Measurements from ENCODE around the gene FGD3. TPM values are rescaled to one million over a fixed set of nuclear protein-coding genes. Genes with fewer than 3 reads are reported as not detected.

Gene FGD3
- total RNA-seq, 1 donor from 2014 or later: 39.5 TPM

- peaks cover 63% of the 10 kb centered on the region for H3K4me1 Mint-ChIP-seq
- no peak overlapping the region for H3K4me3 Mint-ChIP-seq
- peaks cover 56% of the 10 kb centered on the region for H3K36me3 Mint-ChIP-seq (ENCODE audit: low read depth)
- no peak for DNase-seq
- H3K27me3 Mint-ChIP-seq: no peaks in the 10 kb centered on the region
- intact Hi-C loops (cut with micrococcal nuclease): no loop called here
- H3K27ac Mint-ChIP-seq: peak overlapping the region; percentile 37
- H3K9me3 Mint-ChIP-seq: no peaks in the 10 kb centered on the region
These were observed 27.7 kb downstream of the FGD3 start for GRCh38 chr9:92974761-92975755.

DNA sequence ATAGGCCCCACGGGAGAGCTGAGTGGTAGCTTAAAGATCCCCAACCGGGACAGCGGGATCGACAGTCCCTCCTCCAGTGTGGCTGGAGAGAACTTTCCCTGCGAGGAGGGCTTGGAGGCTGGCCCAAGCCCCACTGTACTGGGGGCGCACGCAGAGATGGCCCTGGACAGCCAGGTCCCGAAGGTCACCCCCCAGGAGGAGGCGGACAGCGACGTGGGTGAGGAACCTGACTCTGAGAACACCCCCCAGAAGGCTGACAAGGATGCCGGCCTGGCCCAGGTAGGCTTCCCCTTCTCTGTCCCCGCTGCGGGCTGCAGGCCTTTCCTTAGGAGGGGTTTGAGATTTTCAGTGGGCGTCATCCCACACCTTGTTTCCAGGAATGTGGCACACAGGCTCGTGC, 29.1 kb downstream of the FGD3 start:
- no peak for DNase-seq
- Mint-ChIP-seq H3K27me3 (no peaks in the 10 kb centered on the region), H3K9me3 (peaks cover 1% of the 10 kb centered on the region), H3K36me3 (ENCODE audit: low read depth) (peaks cover 65% of the 10 kb centered on the region), H3K4me3 (no peak overlapping the region), H3K4me1 (peaks cover 61% of the 10 kb centered on the region), H3K27ac (no peak overlapping the region)
- intact Hi-C loops (cut with micrococcal nuclease): no loop called here

DNA sequence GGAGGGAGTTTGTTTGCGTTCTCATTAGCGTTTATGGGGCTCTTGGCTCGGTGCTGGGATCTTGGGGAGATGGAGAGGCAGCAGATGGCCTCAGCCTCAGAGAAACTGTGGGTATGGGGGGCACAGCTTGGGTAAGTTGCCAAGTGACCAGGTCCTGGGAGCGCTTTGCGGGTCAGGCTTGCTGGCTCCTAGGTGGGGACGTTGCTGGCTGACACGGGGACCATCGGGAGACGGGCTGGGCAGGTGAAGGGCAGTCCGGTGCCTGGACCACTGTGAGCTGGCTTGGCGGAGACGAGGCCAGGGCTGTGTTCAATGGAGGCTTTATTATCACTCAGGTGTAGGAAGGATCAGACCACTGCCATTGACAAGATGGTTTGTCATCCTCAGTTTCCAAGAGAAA, 30.0 kb downstream of the FGD3 start:
- Mint-ChIP-seq H3K4me1 (peaks cover 62% of the 10 kb centered on the region), H3K27ac (peak overlapping the region; percentile 30)

DNA sequence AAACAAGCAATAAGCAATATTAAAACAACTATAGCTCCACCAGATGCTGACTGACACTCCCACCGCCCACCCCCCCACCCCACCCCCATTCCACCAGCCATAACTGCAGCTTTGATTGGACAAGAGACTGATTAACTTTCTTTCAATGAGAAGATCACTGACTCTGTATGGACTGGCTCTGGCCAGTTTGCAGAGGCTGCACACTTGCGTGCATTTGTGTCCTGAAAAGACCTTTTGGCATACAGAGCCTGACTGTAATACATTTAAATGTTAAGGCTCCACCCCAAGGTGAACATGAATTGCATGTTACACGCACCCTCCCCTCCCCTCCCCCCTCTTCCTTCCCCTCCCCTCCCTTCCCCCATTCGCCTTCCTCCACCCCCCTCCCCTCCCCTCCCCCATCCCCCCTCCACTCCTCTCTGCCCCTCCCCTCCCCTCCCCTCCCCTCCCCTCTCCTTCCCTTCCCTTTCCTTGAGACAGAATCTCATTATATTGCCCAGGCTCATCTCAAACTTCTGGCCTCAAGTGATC, 31.1 kb downstream of the FGD3 start:
- intact Hi-C loops (cut with micrococcal nuclease): loop anchor here (2.0 kb wide), 1 partner anchor 14 kb away; no protein-coding TSS in a partner anchor
- Mint-ChIP-seq H3K9me3 (peaks cover 11% of the 10 kb centered on the region), H3K27ac (peak overlapping the region; percentile 70), H3K4me3 (peak overlapping the region; percentile 14), H3K36me3 (ENCODE audit: low read depth) (peaks cover 72% of the 10 kb centered on the region), H3K27me3 (no peaks in the 10 kb centered on the region), H3K4me1 (peaks cover 54% of the 10 kb centered on the region)
- DNase-seq: no peak

More for the DNA sequence above, 30.0 kb downstream of the FGD3 start:
- Mint-ChIP-seq H3K9me3 (peaks cover 10% of the 10 kb centered on the region), H3K4me3 (peak overlapping the region; percentile 47), H3K27me3 (no peaks in the 10 kb centered on the region), H3K36me3 (ENCODE audit: low read depth) (peaks cover 70% of the 10 kb centered on the region)
- no peak for DNase-seq
- intact Hi-C loops (cut with micrococcal nuclease): no loop called here

DNA sequence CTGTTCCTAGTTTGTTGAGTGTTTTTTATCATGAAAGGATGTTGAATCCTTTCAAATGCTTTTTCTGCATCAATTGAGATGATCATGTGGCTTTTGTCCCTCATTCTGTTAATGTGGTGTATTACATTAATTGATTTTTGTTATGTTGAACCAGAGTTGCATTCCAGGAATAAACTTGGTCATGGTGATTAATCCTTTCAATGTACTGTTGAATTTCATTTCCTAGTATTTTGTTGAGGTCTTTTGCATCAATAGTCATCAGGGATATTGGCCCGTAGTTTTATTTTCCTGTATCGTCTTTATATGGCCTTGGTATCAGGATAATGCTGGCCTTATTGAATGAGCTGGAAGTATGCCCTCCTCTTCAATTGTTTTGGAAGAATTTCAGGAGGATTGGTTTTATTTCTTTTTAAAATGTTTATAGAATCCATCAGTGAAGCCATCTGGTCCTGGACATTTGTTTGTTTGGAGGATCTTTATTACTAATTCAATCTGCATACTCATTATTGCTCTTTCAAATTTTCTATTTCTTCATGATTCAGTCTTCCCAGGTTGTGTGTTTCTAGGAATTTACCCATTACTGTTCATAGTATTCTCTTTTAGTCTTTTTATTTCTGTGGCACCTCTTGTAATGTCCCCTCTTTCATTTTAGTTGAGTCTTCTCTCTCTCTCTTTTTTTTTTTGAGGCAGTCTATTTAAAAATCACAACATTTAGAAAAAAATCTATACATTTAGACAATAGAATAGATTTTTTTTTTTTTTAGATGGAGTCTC, 32.1 kb downstream of the FGD3 start:
- Mint-ChIP-seq H3K36me3 (ENCODE audit: low read depth) (peaks cover 76% of the 10 kb centered on the region), H3K9me3 (peaks cover 11% of the 10 kb centered on the region), H3K27ac (peak overlapping the region; percentile 77), H3K4me3 (peak overlapping the region; percentile 47), H3K4me1 (peaks cover 47% of the 10 kb centered on the region), H3K27me3 (no peaks in the 10 kb centered on the region)
- no peak for DNase-seq
- intact Hi-C loops (cut with micrococcal nuclease): loop anchor here (2.0 kb wide), 1 partner anchor 15 kb away; no protein-coding TSS in a partner anchor

DNA sequence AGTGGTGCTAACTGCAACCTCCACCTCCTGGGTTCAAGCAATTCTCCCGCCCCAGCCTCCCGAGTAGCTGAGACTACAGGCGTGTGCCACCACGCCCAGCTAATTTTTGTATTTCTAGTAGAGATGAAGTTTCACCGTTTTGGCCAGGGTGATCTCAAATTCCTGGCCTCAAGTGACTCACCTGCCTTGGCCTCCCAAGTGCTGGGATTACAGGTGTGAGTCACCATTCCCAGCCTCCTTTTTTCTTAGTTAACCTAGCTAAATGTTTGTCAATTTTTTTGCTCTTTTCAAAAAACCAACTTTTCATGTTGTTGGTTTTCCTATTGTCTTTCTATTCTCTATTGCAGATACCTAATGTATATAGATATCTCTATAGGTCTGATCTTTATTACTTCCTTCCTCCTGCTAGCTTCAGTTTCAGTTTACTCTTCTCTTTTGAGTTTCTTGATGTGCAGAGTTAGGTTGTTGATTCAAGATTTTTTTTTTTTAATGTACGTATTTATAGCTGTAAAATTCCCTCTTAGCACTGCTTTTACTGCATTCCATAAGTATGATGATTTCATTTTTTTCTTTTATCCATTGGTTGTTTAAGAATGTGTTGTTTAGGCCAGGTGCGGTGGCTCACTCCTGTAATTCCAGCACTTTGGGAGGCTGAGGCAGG, 32.9 kb downstream of the FGD3 start:
- intact Hi-C loops (cut with micrococcal nuclease): no loop called here

DNA sequence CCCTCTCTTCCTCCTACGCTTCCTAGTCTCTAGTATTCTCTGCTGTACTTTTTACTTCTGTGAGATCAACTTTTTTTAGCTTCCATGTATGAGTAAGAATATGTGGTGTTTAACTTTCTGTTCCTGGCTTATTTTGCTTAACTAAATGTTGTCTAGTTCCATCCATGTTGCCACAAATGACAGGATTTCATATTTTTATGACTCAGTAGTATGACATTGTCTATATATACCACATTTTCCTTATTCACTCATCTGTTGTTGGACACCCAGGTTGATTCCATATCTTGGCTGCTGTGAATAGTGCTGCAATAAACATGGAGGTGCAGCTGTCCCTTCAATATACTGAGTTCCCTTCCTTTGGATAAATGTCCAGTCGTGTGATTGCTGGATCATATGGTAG, 34.8 kb downstream of the FGD3 start:
- intact Hi-C loops (cut with micrococcal nuclease): no loop called here
- H3K27ac Mint-ChIP-seq: peak overlapping the region; percentile 21
- peak overlapping the region; percentile 7 for H3K4me3 Mint-ChIP-seq
- H3K36me3 Mint-ChIP-seq (ENCODE audit: low read depth): peaks cover 83% of the 10 kb centered on the region
- H3K27me3 Mint-ChIP-seq: no peaks in the 10 kb centered on the region
- no peak for DNase-seq
- peaks cover 20% of the 10 kb centered on the region for H3K9me3 Mint-ChIP-seq
- H3K4me1 Mint-ChIP-seq: peaks cover 52% of the 10 kb centered on the region

More for the DNA sequence above, 32.9 kb downstream of the FGD3 start:
- no peaks in the 10 kb centered on the region for H3K27me3 Mint-ChIP-seq
- peaks cover 45% of the 10 kb centered on the region for H3K4me1 Mint-ChIP-seq
- peaks cover 11% of the 10 kb centered on the region for H3K9me3 Mint-ChIP-seq
- H3K36me3 Mint-ChIP-seq (ENCODE audit: low read depth): peaks cover 79% of the 10 kb centered on the region
- peak overlapping the region; percentile 77 for H3K27ac Mint-ChIP-seq
- no peak for DNase-seq
- peak overlapping the region; percentile 47 for H3K4me3 Mint-ChIP-seq

DNA sequence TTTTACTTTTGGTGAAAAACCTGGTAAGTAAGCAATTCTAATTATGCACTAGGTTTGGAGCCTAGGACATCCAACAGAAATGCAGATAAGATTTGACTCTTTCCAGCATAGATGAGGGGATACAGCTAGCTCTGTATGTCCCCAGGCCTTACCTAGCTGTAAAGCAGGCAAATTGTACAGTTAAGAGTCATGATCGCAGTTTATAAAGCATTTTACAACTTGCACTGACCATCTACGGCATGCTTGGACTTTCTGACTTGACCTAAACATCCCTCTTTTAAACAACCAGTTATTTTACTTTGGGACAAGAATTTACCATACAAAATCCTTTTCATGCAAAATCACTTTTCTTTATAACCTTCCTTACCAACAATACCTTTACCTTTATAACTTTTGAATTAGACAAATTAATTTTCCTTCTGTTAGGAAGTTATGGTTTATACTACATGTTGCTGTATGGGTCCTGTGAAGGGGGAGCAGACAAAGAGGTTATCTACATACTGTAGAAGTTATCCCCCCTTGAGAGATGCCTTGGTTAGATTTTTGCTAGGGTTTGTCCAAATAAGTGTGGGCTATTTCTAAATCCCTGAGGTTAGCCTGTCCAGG, 36.8 kb downstream of the FGD3 start:
- intact Hi-C loops (cut with micrococcal nuclease): no loop called here
- no peak overlapping the region for H3K4me3 Mint-ChIP-seq
- H3K27me3 Mint-ChIP-seq: no peaks in the 10 kb centered on the region
- H3K4me1 Mint-ChIP-seq: peaks cover 56% of the 10 kb centered on the region
- peaks cover 84% of the 10 kb centered on the region for H3K36me3 Mint-ChIP-seq (ENCODE audit: low read depth)
- DNase-seq: peak; percentile 64
- peaks cover 20% of the 10 kb centered on the region for H3K9me3 Mint-ChIP-seq
- no peak overlapping the region for H3K27ac Mint-ChIP-seq

DNA sequence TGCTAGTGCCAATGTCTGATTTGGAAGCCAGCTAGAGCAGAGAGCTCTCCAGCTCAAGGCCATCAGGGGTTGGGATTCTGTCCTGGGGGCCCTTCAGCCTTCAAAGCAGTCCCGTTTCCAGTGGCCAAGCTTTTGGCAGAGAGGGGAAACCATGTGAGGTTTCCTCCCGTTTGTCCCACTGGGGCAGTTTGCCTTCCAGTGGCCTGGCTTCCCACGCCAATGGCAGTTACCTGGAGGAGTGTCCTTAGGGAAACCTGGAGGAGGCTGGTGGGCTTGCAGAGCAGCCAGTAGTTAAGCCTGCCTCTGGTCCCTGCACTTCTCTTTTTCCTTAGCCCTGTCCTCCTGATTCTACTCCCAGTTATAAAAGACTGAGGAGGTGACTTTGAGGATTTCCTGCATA, 37.7 kb downstream of the FGD3 start:
- Mint-ChIP-seq H3K9me3 (peaks cover 20% of the 10 kb centered on the region), H3K4me3 (no peak overlapping the region), H3K27me3 (no peaks in the 10 kb centered on the region), H3K4me1 (peaks cover 56% of the 10 kb centered on the region), H3K36me3 (ENCODE audit: low read depth) (peaks cover 85% of the 10 kb centered on the region), H3K27ac (no peak overlapping the region)
- DNase-seq: no peak
- intact Hi-C loops (cut with micrococcal nuclease): no loop called here

DNA sequence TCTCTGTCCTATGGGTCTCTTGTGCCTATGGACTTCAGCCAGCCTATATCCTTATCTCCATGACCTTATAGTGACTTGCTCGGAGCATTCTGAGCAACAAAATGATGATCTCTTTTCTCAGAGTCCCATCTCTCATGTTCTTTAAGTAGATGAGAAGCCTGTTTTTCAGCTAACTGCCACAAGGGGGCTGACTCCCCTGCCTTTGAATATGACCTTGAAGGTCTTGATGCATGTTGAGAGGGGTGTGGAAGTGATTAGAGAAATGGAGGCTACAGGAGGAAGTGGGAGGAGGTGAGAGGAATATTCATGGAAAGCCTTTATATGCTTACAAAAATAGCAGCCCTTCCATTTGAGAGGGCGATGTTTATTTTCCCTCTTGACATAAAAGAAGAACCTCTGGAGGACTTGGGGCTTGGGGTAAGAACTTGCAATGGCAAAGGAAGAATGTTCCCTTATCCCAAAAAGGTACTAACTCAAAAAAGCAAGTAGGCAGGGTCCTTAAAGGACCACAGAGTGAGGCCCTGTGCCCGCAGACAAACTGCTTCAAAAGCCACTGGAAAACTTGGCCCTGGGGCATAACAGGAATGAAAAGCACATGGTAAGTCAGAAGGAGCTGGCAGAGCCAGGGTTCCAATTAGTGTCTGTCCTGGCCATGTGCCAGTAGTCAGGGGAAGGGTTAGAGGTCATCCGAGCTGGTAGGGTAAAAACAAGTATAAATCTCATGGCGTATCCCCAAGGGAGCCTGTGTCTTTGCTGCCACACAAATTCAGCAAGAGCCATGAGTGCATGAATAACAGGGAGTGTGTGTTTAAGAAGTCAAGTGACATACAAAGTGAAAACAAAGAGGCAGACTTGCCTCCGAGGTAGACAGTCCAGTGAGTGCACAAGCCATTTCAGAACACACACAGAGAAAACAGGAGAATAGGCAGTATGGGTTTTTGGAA, 39.1 kb downstream of the FGD3 start:
- Mint-ChIP-seq H3K4me1 (peaks cover 55% of the 10 kb centered on the region), H3K27me3 (no peaks in the 10 kb centered on the region), H3K4me3 (no peak overlapping the region), H3K9me3 (peaks cover 19% of the 10 kb centered on the region), H3K27ac (peak overlapping the region; percentile 68), H3K36me3 (ENCODE audit: low read depth) (peaks cover 83% of the 10 kb centered on the region)
- DNase-seq: peak; percentile 81
- intact Hi-C loops (cut with micrococcal nuclease): no loop called here

DNA sequence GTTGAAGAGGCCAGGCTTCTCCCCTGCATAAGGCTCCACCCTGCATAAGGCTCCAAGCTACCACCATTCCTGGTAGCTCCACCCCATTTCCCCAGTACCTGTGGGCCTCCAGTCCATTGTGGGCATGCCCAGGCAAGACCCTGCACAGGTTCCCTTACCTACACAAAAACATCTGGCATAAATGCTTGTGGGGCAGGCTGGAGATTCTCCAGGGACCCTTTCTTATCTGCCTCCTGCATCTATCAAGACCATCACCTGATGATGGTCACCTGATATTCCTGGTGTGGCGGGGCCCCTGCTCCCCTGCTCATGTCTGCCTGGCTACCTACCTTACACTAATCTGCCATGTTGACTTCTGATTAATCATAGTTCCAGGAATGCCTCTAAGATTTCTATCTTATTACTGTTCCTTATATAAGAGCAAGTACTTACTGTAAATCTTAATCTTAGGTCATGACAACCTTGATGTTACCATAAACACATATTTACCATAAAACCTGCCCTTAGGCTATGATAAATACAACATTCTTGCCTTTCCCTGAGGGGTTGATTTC, 41.0 kb downstream of the FGD3 start:
- H3K4me1 Mint-ChIP-seq: peaks cover 59% of the 10 kb centered on the region
- H3K36me3 Mint-ChIP-seq (ENCODE audit: low read depth): peaks cover 83% of the 10 kb centered on the region
- H3K4me3 Mint-ChIP-seq: peak overlapping the region; percentile 1
- no peak for DNase-seq
- peak overlapping the region; percentile 48 for H3K27ac Mint-ChIP-seq
- peaks cover 16% of the 10 kb centered on the region for H3K9me3 Mint-ChIP-seq
- intact Hi-C loops (cut with micrococcal nuclease): no loop called here
- H3K27me3 Mint-ChIP-seq: no peaks in the 10 kb centered on the region

GRCh38 chr9:92989561-92989960, 42.2 kb downstream of the FGD3 start:
- Mint-ChIP-seq H3K27me3 (no peaks in the 10 kb centered on the region), H3K36me3 (ENCODE audit: low read depth) (peaks cover 83% of the 10 kb centered on the region), H3K27ac (peak overlapping the region; percentile 48), H3K4me3 (peak overlapping the region; percentile 54), H3K4me1 (peaks cover 62% of the 10 kb centered on the region), H3K9me3 (peaks cover 27% of the 10 kb centered on the region)
- no peak for DNase-seq
- intact Hi-C loops (cut with micrococcal nuclease): no loop called here
